HG02885 (cell line): Measurements from ENCODE around the gene TFR2.

Source experiments
- ATAC-seq: cut with Tn5 transposase; IDR thresholded peaks from one replicate; pipeline ENCODE4 v1.9.1; 2021; ENCODE audit warnings: mild to moderate bottlenecking; ENCODE audit not compliant: unreplicated experiment, poor library complexity

Gene TFR2

GRCh38 chr7:100641463-100641859 is at the start of gene TFR2:
TSS of gene TFR2 (minus strand) at chr7:100641552. CDS start at chr7:100641509, 43 bp downstream.
- no peak for ATAC-seq

- ATAC-seq = no peak
These were observed 48.1 kb upstream of the TFR2 start for GRCh38 chr7:100689230-100690135.

GRCh38 chr7:100688326-100688860 is 47.0 kb upstream of the TFR2 start:
- ATAC-seq = no peak

GRCh38 chr7:100687751-100688300 is 46.5 kb upstream of the TFR2 start:
- ATAC-seq = no peak

- ATAC-seq = no peak
These were observed 45.9 kb upstream of the TFR2 start for GRCh38 chr7:100687261-100687660.

DNA sequence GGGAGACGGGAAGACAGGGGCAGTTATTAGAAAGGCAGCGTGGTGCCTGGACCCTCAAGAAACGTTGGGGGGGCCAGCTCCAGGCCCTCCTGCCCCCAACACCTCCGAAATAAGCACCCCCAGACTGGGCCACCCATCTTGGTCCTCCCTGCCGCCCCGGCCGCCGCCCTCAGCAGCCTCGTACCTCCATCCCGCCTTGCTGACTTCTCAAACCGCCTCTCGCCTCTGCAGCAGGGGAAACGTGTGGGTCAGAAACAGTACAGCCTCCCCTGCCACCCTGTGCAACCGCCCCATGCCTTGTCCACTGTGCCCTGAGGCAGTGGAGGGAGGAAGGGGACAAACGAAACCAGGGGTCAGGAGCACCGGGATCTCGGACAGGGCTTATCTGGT is 45.5 kb upstream of the TFR2 start:
- no peak for ATAC-seq

DNA sequence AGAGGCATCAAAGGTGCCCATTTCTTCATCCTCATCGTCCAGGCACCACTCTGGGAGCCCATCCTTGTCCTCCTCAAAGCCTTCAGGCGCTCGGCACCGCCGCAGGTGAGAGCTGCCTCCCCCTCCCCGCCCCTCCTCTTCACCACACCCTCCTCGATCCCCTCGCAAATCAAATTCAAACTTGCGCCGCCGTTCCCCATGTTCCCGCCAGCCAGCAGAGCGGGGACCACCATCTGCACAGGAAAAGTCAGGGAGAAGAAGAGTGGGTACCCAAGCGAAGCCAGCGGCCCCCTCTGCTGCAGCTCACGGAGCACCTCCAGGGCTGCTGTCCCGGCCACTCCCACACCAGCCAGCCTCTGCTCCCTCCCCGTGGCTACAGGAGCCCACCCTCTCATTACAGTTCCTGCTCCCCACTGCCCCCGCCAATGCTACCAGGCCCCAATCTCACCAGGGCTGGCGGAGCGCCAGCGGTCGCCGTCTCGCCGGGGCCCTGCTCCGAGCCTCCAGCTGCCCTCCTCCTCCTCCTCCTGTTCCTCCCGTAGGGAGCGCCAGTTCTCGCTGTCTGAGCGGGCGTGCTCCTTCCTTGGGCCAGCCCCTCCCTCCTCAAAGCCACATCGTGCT is 45.0 kb upstream of the TFR2 start:
- ATAC-seq = no peak

DNA sequence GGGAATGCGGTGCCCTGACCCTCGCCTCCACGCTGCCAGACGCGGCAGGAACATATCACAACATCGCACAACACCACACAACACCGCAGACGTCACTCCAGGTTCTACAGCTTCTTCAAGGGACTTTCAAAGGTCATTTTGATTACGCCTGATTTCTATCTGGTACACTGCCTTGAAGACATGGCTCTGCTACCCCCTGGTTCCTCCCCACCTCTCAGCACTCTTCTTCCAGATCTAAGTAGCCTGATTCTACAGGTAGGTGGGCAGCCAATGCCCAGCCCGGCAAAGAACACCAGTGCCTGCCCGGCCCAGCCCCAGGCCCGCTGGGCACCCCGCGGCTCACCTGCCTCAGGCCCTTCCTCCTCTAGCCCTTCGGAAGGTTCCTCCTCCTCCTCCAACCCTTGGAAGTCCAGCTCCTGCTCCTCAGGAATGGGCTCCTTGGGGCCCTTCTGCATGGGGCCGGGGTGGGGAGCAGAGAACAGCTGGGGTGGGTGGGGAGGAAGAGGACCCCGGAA is 44.3 kb upstream of the TFR2 start:
- no peak for ATAC-seq

DNA sequence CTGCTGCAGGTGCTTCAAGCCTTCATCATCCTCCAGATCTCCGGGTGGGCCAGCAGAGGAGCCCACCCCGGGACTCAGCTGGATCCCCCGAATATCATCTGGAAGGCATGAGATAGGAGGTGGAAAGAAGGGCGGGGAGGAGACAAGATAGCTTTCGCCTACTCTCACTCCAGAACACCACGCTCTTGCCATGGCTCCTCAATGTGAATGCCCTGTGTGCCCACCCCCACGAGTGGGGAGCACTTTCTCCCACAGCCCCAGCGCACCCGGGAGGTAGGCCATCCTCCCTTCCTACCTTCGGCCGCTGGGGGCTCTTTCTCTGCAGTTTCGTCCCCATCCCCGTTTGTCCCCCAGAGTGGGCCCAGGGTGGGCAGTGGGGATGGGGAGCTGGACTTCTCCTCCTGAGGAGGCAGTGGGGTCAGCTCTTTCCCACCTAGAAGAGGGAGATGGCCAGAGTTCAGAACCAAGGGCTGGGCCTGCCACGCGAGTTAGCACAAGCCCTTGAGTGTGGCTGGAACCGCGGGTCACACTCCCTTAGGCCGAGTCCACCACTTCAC is 43.8 kb upstream of the TFR2 start:
- no peak for ATAC-seq

DNA sequence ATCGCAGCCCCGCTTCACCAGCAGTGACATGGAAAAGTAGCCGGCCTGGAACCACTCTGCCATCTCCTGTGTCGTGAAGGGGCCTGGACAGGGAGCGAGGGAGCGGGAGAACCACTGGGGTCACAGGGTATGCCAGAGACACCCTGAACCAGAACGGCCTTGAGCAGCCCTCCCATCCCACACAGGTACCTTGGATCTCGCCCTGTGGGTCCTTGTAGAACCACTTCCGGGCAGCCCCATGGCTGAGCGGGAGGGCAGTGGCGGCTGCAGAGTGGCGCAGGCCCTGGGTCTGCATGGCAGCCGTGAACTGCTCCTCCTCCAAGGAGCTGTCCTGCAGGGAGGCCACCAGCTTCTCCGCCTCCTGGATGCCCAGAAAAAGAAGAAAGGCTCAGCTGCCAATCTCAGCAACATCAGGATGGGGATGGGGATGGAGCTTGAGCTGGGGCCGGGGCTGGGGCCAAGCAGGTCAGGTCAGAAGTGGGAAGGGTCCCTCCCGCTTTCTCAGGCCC is 43.2 kb upstream of the TFR2 start:
- no peak for ATAC-seq

- ATAC-seq = no peak
These were observed 42.5 kb upstream of the TFR2 start for GRCh38 chr7:100683659-100684533.

DNA sequence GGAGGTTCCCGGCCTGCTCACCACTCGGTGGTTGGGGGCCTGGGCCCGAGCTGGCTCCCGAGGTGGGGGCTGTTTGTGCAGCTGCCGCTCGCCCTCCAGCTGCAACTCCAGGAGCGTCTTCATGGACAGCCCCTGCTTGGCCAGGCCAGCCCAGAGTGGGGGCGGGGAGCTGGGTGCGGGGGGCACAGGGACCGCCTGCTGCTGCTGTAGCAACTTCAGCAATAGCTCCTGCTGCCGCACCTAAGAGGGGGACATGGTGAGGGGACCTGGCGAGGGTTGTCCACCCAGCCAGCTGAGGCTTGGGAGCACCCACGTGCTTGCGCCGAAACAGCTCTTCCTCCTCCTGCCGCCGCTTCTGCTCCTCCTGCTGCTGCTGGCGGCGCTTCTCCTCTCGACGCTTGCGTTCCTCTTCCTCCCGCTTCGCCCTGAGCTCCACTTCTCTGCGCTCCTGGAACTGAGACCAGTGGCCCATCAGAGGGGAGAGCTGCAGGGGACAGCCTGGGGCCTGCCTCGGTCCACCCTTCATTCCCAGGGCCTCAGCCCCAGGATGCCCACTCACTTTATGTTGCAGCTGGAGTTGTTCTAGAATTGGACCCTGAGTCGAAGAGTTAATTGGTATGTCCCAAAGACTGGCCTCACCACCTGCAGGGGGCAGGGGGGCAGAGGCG is 41.8 kb upstream of the TFR2 start:
- ATAC-seq = no peak

DNA sequence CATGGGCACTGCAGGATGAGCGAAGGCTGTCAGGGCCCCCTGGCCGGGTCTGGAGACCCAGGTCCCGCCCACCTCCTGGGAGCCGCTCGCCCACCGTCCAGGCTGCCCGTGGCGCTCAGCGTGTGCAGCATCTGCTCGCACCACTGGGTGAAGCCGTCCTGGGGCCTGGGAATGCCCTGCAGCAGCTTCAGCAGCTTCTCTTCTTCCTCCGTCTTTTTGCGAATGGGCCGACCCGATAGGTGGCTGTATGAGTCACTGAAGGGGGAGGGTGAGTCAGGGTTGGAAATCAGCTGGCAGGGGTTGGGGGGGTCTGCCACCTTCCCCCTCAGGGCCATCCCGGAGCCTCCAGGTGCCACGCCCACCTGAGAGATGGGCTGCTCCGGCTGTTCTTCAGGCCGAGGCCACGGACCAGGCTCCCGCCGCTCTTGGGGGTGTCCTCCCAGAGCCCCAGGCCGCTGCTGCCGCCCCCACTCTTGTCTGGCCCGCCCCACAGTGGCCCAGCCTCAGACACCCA is 40.9 kb upstream of the TFR2 start:
- ATAC-seq = no peak

DNA sequence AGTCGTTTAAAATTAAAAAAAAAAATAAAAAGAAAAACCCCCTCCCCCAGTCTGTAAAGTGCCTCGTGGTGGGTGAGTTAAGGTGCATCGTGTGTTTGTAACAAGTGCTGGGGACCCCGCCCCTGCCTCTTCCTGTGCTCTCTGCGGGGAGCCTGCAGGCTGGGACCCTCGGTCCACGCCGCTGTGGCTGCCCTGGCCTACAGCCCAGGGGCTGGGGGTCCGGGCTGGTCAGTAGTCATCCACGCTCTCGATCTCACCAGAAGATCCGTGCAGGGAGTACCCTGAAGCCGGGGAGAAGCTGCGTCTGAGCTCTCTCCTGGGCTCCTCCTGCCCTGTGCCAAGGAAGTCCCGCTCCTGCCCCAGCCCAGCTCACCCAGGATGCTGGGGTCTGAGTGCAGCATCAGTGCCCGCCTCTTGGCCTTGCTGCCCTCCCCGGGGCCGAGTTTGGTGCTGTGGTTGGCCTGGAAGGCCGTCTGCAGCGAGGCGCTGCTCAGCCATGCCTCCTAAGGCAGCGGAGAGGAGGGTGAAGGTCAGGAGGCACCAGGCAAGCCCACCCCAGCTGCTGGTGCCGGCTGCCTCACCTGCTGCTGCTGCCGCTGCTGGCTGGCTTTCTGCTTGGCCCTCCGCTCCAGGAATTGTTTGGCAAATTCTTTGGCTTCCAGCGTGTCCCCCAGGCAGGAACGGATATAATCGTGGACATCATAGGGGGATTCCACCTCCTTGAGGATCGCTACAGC is 40.3 kb upstream of the TFR2 start:
- no peak for ATAC-seq

- no peak for ATAC-seq
These were observed 39.4 kb upstream of the TFR2 start for GRCh38 chr7:100680576-100681271.

GRCh38 chr7:100679927-100680575 is 38.7 kb upstream of the TFR2 start:
- ATAC-seq = no peak
